Right forelimb (tissue), 1 donor: Measurements from ENCODE around the gene SLC6A8.
"Not testable (repeated sequence)": the region's sequence is repeated elsewhere in the genome, so short reads cannot be mapped to it uniquely, and the experiment has no call there.

Source experiments
- DNase-seq: peaks from one replicate; pipeline ENCODE4 v3.0.0-alpha.2; 2018

Gene SLC6A8

GRCh38 chrX:153672531-153673427 is 14.9 kb upstream of the SLC6A8 start:
- DNase-seq = no peak

GRCh38 chrX:153673428-153674218 is 14.1 kb upstream of the SLC6A8 start, which contains the start of gene PNCK:
TSS of gene PNCK (minus strand) at chrX:153673813. CDS start at chrX:153673076, 737 bp downstream.
- DNase-seq = no peak

GRCh38 chrX:153674219-153674851 is 13.4 kb upstream of the SLC6A8 start:
- DNase-seq = no peak

GRCh38 chrX:153681175-153681574 is 6.6 kb upstream of the SLC6A8 start:
- no peak for DNase-seq

GRCh38 chrX:153683486-153683885 is 4.2 kb upstream of the SLC6A8 start:
- not testable (repeated sequence) for DNase-seq

- peak; percentile 25 for DNase-seq
Observed at GRCh38 chrX:153684467-153685155, 3.1 kb upstream of the SLC6A8 start.

- DNase-seq = peak; percentile 4
Observed at GRCh38 chrX:153685156-153685536, 2.6 kb upstream of the SLC6A8 start.

- peak; percentile 9 for DNase-seq
Observed at GRCh38 chrX:153685751-153686696, 1.7 kb upstream of the SLC6A8 start.

- no peak for DNase-seq
Observed at GRCh38 chrX:153686711-153687110, 1.0 kb upstream of the SLC6A8 start.

- DNase-seq = no peak
Observed at GRCh38 chrX:153688071-153688470, 345 bp downstream of the SLC6A8 start.

GRCh38 chrX:153688506-153688905 is 780 bp downstream of the SLC6A8 start:
- no peak for DNase-seq

- DNase-seq = peak; percentile 53
Observed at GRCh38 chrX:153688911-153689590, 1.3 kb downstream of the SLC6A8 start.

- no peak for DNase-seq
Observed at GRCh38 chrX:153689654-153690465, 2.1 kb downstream of the SLC6A8 start.

- DNase-seq = no peak
Observed at GRCh38 chrX:153690466-153690865, 2.7 kb downstream of the SLC6A8 start.

- DNase-seq = not testable (repeated sequence)
Observed at GRCh38 chrX:153691032-153691827, 3.5 kb downstream of the SLC6A8 start.

- DNase-seq = no peak
Observed at GRCh38 chrX:153692003-153692402, 4.3 kb downstream of the SLC6A8 start.

GRCh38 chrX:153692611-153693156 is 5.0 kb downstream of the SLC6A8 start:
- no peak for DNase-seq

GRCh38 chrX:153693216-153694086 is 5.7 kb downstream of the SLC6A8 start:
- DNase-seq = no peak
